Myocyte (in vitro differentiated cells): ENCODE measurements around the gene SETD2. TPM values are rescaled to one million over a fixed set of nuclear protein-coding genes. Genes with fewer than 3 reads are reported as not detected.

Experiments used
- DNase-seq: peaks from one replicate; pipeline ENCODE4 v3.0.0-alpha.2; 2012; ENCODE audit warnings: low read depth
- total RNA-seq: library from RNA; depleted of rRNA; stranded (reverse); fragments of >200 nt; gene quantifications from 2 replicates; pipeline ENCODE4 v1.2.3, GENCODE V29; 2014

The SETD2 gene
- total RNA-seq, 1 donor from 2014 or later, result 31.3 TPM

DNA sequence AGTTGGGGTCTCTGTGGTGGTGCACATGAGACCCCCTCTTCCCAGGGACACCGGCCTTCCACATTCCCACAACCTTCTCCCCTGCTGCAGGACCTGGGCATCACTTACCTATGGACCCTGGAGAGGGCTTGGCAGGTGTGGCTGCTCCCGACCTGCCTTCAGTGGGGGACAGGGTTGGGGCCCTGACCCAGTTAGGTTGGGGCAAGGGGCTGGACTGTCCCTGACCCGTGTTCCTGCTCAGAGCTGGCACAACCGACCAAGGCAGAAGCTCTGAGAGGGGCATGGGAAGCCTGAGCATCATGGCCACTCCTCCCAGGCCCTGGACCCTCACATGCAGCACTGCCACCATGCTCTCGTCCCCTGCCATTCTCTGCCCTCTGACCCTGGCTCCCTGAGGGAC, 178.3 kb downstream of the SETD2 start:
- no peak for DNase-seq

DNA sequence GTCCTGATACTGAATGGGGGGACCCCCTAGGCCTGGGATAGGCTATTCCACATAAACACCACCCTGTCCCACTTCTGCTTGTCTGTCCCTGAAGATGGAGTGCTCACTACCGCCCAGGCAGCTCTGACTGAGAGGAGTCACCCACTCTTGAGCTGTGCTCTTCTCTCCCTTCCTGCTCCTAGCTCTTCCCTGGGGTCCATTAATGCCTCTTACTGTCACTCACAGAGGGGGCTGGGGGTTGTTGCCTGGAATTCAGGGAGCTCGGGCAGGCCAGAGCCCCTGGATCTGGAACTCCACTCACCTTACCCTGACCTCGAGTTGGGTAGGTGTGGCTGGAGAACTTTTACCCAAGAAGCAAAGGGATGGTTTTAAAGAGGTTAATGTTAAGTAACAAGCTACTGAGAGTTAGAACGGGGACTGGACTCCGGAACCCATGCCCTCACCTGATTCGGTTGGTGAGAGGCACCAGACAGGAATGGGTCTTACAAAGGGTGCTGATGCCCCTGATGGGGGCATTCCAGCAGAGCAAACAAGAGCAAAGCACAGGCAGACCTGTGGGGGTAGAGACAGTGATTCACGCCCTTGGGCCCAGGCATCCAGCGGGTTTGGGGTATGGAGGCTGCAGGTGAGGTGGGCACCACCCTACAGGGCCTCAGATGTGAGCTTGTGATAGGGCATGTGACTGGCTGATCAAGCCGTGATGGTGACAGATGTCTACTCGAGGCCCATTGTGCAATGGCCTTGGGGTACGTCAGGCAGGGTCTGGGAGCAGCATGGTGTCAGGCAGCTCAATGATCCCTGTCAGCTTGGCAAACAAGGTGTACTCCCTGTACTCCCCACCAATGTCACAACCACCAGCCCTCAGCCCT, 179.1 kb downstream of the SETD2 start:
- DNase-seq, result no peak

DNA sequence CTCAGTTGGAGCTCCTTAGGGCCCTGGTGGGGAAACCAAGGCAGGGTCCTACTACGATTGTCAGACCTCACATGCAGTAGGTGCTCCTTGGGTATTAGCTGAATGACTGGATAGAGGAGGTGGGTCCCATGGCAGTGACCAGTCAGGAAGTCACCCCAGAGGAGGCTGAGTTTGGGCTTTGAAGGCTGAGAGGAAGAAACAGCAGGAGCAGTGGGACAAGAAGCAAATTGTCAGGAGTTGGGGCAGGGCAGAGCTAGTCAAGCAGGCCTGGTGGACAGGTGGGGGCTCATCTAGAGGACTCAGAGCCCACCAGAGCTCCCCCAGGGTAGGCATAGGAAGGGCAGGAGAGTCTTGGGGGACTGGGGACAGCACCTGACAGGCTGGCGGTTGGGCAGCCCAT, 181.4 kb downstream of the SETD2 start:
- no peak for DNase-seq

DNA sequence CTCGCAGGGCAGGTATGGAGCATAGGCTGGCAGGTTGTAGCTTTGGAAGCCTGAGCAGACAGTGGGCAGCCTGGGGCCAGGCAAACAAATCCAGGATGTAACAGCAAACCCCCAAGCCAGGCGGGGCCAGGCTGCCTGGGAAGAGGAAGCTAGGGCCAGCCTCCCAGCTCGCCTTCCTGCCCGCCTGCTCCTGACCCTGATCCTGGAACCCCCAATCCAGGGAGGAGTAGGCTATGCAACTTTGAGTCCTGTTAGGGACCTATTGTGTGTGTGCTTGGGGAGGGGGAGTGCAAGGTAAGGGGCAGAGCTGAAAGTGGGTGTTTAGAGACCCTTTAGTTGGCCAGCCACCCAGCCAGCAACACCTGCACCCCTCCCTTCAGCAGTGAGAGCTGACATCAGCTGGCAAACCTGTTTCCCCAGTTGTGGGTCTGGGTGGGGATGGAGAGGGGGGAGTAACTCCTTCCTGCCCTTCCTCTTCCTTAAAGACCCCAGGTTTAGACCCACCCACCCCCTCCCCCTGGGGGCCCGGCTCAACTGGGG, 181.9 kb downstream of the SETD2 start:
- no peak for DNase-seq

DNA sequence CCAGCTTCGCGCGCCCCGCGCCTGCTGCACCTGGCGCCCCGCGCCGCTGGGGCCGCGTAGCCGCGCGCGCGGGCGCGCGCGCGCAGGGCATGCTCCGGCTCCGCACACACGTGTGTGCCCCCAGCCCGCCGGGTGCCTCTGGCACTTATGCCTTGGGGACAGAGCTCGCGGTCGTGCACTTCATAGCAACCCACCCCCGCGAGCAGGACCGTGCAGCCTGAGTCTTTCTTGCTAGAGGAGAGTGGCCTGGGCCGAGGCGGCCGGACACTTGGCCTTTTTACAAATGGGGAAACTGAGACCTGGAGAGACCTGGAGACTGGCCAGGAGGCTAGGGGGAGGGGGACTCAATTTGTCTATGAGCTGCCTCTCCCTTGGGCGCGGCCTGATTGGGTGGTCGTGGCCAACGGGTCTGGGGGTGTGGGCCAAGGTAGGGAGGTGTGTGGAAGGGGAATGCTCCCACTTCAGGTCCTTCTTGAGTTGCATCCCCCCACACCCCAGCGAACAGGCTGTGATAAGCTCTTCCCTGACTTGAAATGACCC, 183.9 kb downstream of the SETD2 start:
- no peak for DNase-seq

DNA sequence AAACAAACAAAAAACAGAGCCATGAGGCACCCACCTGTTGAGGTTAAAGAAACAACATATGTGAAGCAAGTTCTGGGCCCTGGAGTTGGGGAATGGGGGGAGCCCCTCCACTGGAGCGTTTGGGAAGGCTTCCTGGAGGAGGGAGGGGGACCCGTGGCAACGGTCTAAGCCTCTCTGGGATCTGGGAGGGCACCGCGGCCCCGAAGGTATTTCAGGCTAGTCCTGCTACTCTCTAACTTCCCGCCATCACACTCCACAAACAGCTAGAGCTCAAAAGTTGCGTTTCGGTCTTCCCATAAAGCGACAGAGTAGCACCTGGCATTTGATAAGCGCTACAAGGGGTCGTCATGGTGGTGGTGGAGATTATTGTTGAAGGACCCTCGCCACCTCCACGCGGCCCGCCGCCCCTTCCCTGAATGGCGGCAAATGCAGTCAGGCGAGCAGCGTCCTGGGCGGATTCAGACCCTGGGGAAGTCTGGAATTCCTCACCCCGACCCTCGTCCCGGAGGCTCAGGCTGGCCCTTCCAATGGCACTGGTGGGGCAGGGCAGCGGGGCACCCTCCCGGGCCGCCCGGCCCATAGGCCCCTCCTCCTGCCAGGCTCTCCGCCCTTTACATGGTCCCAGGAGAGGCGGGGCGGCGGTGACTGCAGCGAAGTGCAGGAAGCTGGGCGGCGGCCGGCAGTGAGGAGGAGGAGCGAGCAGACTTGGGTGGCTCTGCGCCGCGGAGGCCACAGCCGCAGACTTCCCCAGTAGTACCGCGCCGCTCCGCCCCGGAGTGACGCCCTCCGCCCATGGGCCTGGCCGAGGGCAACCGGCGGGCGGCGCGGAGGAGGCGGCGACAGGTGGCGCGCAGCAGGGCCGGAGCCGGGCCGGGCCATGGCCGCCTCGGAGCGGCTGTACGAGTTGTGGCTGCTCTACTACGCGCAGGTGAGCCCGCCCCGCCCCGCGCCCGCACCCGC, 184.6 kb downstream of the SETD2 start, which contains the start of gene NBEAL2:
TSS of gene NBEAL2 (plus strand) at position 682 of the 960 bp plus-strand sequence. CDS start at position 878, 196 bp downstream.
- DNase-seq, result peak; percentile 92

DNA sequence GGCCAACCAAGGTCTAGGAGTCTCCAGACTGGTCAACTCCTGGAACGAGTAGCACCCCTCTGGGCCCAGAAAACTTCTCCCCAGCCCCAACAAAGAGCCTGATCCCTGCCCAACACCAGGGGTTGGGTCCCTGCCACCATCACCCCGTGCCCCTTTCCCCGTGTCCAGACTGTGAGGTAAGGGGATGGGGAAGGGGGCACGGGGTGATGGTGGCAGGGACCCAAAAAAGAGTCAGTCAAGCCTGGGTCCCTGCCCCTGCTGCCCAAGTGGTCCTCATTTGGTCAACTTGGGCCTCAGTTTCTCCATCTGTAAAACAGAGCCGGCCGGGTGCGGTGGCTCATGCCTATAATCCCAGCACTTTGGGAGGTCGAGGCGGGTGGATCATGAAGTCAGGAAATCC, 185.5 kb downstream of the SETD2 start:
- no peak for DNase-seq

DNA sequence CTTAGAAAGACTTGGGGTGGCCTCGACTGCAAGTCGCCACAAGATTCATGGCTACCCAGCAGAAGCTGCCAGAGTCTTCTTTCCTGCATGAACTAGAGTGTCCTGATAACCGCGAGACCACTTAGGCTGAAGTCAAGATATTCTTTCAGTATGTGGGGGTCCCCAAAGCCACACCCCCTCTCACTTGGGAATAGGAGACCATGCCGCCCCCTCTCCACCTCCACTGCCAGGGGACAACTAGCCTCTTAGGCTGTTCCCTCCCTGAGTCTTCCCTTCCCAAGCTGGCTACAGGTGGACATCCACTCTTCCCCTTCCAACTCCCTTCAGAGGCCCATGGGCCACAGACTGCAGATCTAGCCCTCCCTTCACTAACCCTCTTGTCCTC, 186.1 kb downstream of the SETD2 start:
- no peak for DNase-seq

DNA sequence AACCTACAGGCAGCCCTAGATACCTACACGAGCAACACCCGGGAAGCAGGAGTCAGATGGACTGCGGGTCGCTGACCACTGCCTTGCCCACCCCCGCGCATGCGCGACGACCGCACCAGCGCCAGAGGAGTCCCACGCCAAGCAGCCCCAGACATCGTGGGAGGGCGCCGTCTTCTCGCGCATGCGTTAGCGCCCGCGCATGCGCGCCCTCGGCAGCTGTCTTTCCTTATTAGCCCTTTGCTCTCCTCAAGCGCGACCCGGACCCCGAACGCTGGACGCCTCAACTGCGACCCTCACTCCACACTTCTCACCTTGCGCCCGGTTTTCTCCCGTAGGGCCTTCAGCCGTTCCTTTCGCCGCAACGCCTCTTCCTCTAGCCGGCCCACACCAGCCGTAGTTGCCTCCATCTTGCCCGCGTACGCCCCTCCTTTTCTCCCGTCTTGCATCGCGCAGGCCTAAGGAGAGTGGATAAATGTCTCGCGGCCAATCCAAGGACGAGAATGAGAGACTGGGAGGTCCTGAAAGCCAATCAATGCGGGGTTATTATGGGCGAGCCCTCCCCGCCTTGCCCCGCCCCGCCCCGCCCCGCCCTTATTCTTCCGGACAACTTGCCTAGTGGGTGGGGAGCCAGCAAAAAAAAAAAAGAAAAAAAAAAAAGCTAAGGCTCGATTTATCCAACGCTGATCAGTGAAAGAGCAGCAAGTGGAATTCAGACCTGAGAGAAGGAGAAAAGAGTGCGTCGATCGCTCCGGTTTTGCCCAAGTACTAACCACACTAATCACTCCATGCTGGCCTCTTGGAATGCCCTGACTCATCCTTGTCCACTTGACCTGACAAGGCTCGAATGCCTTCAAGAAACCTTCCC, 187.4 kb downstream of the SETD2 start, which contains the start of gene CCDC12:
TSS of gene CCDC12 (minus strand) at position 420 of the 865 bp plus-strand sequence. CDS start at position 407, 13 bp downstream.
- peak; percentile 100 for DNase-seq

DNA sequence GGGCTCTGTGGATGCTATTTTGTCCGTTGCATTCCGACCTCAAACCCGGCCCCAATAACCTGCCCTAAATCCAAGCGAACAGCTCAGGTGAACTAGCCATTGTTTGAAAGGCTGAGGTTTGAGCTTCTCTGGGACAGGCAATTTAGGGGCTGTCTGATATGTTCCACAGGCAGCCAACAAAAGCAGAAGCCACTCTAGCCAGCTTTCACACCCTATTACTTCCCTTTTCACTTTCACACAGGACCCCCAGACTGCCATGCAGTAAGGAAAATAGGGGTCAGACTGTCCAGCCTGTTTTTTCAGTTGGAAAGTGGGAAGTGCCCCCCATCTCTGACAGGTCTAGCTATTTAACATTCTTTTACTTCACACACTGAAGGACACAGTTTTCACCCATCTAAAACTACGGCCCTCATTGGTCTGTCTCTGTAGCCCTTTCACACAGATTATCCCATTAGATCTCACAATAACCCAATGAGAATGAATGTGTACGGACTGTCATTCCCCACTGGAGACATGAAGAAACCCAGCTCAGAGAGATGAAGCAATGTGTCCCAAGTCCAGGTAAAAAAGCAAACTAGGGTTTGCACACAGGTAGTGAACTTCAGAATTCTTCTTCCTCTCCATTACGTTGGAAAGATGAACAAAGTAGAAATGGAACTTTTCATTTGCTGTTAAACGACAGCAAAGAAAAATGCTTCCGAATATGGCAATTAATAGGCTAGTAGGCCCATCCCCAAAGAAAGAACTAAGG, 189.3 kb downstream of the SETD2 start:
- no peak for DNase-seq

DNA sequence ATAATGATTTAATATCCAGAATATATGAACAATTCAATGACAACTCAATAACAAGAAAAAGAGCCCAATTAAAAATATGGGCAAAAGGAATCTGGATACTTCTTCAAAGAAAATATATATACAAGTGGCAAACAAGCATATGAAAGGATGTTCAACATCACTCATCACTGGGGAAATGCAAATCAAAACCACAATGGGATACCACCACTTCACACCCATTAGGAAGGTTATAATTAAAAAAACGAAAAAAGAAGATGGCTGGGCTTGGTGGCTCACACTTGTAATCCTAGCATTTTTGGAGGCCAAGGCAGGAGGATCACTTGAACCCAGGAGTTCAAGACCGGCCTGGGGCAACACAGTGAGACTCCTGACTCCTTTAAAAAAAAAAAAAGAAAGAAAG, 191.5 kb downstream of the SETD2 start:
- no peak for DNase-seq

DNA sequence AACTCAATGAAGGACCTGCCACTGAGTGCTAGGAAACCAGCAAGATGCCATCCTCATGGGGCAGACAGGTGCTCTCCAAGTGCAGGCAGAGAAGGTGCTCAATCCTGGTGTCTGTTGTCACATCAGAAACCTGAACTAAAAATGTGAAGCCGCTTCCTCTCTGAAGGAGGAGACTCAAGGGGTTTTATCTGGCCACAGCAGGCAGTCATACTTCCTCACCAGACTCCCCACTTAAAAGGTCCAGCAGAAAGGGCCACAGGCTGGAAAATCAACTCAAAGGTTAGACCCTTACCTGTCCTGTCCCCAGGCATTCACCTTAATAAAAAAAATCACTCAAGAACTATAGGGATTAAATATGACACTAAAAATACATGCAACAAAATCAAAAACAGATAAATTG, 192.2 kb downstream of the SETD2 start:
- no peak for DNase-seq

DNA sequence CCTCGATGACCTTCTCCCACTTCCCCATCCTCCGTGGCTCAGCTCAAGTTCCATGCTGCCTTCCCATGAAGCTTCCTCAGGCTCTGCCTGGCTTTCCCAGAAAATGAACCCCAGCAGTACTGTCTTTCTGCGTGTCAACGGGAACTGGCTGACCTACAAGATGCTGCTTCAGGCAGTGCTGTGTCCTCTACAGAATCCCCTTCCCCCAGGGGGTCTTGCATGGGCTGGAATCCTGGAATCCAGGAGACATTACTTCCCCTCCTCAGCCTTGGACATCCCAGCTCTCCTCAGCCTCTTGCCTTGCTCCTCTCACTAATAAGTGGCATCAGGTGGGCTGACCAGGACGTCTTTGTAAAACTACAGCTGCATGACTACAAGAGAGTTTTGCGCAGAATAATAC, 192.8 kb downstream of the SETD2 start:
- no peak for DNase-seq

DNA sequence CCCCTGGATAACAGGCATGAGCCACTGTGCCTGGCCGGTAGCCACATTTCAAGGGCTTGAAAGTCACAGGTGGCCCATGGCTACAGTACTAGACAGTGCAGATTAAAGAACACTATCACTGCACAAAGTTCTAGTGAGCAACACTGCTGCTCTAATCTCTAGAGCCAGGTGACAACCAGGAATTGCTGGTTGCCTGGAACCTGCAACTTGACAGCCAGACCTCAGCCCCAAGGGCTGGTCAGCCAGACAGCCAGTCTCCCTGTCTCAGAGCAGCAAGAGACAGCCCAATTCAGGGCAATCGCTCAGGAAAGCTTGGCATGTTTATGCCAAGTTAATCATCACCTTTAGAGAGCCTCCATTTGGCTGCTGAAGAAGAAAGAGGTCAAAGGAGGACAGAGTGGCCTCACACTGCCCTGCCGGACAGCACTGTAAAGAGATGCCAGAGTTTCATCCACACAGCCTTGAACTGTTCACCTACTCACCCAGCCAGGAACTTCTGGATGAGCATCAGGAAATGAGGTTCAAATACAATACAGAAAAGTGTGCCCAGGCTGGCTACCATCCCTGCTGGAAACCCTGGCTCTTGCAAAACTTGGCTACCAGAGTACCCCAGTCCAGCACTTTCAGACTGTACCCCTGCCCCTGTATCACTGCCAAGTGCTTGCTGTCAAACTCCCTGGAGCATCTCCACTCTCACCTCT, 193.4 kb downstream of the SETD2 start:
- peak; percentile 40 for DNase-seq

DNA sequence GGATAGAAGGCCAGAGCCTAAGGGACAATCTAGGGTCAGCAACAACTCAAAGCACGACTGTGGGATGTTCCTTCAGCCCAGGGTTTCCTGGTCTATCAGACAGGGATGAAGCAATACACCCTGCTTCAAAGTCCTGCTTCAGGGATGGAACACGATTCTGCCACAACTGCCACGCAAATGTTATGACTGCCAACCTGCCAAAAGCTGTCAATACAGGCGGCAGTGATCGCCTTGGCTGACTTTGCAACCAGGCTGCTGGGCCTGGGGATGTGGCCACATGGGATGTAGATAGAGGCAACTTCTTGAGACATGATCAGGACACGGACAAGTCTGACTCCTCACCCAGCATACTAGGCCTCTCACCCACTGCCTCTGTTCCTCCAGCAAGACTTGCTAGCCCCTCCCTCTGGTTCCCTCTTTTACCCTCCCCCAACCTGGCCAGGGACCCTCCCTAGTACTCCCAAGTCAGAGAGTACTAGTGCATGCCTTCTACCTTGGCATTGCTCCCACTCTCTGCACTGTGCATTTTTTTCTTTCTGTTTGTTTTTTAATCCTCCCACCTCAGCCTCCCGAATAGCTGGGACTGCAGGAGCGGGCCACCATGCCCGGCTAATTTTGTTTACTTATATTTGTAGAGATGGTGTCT, 195.0 kb downstream of the SETD2 start:
- DNase-seq, result no peak

DNA sequence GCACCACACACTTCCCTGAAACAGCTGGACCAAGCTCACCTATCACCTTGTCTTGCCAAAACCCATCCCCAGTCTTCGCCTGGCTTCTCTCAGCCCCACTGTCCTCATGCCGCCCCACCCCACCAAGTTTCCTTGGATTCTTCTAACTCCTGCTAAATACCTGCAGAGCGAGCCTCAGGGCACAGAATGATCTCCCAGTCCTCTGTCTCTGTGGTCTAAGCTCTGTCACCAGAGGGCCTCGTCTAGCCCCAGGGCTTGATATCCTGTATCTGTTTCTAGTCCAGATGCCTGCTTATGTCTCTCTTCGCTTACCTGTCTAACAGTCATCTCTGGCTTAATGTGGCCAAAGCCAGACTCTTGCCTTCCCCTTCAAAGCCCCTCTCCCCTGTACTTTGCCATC, 197.1 kb downstream of the SETD2 start:
- no peak for DNase-seq
